ENCODE results near the gene CYP4V2. TPM values are rescaled to one million over a fixed set of nuclear protein-coding genes. Genes with fewer than 3 reads are reported as not detected.

The CYP4V2 gene
- total RNA-seq, 1 experiment from 2014 or later, result 8.6 TPM

DNA sequence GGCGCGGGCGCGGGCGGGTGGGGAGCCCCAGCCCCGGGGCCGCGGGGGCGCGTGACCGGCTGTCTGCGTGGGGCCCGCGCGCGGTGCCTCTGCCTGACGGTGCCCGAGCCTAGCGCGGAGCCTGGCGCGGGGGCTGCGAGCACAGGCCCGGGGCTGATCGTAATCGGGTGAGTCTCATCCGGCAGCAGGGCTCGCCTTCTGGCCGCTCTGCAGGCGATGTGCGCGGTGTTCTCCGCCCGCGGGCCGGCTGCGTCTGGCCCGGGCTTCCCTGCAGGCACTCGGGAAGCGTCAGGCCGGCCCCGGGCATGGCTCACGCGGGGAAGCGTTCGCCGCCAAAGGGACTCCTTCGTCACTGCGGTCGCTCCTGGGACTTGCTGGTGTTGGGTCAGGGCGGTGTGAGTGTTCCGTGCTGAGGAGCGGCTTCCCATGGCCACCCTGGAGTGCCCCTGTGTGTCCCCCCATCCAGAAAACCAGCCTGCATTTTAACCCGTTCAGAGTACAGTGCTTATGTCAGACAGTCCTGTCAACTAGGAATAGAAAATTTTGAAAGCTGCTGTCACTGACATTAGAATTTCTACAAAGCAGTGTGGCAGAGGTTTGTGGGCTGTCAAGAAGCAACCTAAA is 46.3 kb upstream of the CYP4V2 start:
- H3K9me3 ChIP-seq (ENCODE audit: control insufficient read depth in 1 of 2, insufficient read depth in 1 of 2, low read depth in 1 of 2, low read length in 2 of 2), result no peaks in the 10 kb centered on the region
- no peaks in the 10 kb centered on the region for H3K9me2 ChIP-seq (ENCODE audit: insufficient read depth)
- BruUV-seq (replicated peaks), result no TSS peak
- CTCF ChIA-PET, result no interaction called here
- peak overlapping the region; percentile 92 for H3K4me2 ChIP-seq (ENCODE audit: low read length)
- DNase-seq (ENCODE audit: low read depth, low spot score) (no peak), ATAC-seq (peak; percentile 81)
- H3K9ac ChIP-seq (ENCODE audit: low read length), result peak overlapping the region; percentile 62
- intact Hi-C loops (cut with micrococcal nuclease), result no loop called here
- RAD21 ChIA-PET (ENCODE audit: low non-redundant PET in 1 of 2, low total read pairs in 2 of 2, uncharacterized antibody in 2 of 2, unreplicated experiment in 2 of 2), result no interaction called here
- H3K79me2 ChIP-seq (ENCODE audit: insufficient read depth, low read length), result no peaks in the 10 kb centered on the region
- no peak overlapping the region for H2AFZ ChIP-seq (ENCODE audit: low read depth, low read length, poor library complexity, severe bottlenecking)
- POLR2A ChIA-PET, result no interaction called here
- peaks cover 4% of the 10 kb centered on the region; the same call in 1 of the 2 replicates for H3K27me3 ChIP-seq (ENCODE audit: insufficient read depth, low read length)
- H3K4me3 ChIP-seq (replicated peaks in 1 of 2; ENCODE audit: low read depth in 1 of 2, low read length in 2 of 2), result peak overlapping the region; percentile 50 to 64
- H3K36me3 ChIP-seq (ENCODE audit: control insufficient read depth in 1 of 2, insufficient read depth in 2 of 2, low read length in 2 of 2), result no peaks in the 10 kb centered on the region
- TF ChIP-seq SIN3A (IDR thresholded peaks at IDR 0.05; ENCODE audit: low read depth) (no peak), ZFX (IDR thresholded peaks at IDR 0.05) (peak; percentile 69), ZNF274 (IDR thresholded peaks at IDR 0.05; ENCODE audit: low read depth, low read length) (no peak), CBX3 (IDR thresholded peaks at IDR 0.05; ENCODE audit: low read depth) (no peak), YY1 (IDR thresholded peaks at IDR 0.05; ENCODE audit: extremely low read depth, insufficient replicate concordance, low read depth, low read length) (no peak), TCF7L2 (IDR thresholded peaks at IDR 0.05; ENCODE audit: borderline replicate concordance, extremely low read depth, insufficient read depth, insufficient read length) (peak; percentile 35), RAD21 (IDR thresholded peaks at IDR 0.05; ENCODE audit: low read depth) (no peak), JUND (IDR thresholded peaks at IDR 0.05) (no peak), EZH2phosphoT487 (IDR thresholded peaks at IDR 0.05; ENCODE audit: borderline replicate concordance) (no peak)
- TF ChIP-seq, protein P1, sequence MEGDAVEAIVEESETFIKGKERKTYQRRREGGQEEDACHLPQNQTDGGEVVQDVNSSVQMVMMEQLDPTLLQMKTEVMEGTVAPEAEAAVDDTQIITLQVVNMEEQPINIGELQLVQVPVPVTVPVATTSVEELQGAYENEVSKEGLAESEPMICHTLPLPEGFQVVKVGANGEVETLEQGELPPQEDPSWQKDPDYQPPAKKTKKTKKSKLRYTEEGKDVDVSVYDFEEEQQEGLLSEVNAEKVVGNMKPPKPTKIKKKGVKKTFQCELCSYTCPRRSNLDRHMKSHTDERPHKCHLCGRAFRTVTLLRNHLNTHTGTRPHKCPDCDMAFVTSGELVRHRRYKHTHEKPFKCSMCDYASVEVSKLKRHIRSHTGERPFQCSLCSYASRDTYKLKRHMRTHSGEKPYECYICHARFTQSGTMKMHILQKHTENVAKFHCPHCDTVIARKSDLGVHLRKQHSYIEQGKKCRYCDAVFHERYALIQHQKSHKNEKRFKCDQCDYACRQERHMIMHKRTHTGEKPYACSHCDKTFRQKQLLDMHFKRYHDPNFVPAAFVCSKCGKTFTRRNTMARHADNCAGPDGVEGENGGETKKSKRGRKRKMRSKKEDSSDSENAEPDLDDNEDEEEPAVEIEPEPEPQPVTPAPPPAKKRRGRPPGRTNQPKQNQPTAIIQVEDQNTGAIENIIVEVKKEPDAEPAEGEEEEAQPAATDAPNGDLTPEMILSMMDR (IDR thresholded peaks at IDR 0.05 in 2 of 3, conservative IDR thresholded peaks at IDR 0.05 in 1 of 3; ENCODE audit: borderline replicate concordance in 1 of 3, insufficient read depth in 1 of 3, low read depth in 2 of 3, low read length in 2 of 3), result no peak
- TF ChIP-seq, protein P2, sequence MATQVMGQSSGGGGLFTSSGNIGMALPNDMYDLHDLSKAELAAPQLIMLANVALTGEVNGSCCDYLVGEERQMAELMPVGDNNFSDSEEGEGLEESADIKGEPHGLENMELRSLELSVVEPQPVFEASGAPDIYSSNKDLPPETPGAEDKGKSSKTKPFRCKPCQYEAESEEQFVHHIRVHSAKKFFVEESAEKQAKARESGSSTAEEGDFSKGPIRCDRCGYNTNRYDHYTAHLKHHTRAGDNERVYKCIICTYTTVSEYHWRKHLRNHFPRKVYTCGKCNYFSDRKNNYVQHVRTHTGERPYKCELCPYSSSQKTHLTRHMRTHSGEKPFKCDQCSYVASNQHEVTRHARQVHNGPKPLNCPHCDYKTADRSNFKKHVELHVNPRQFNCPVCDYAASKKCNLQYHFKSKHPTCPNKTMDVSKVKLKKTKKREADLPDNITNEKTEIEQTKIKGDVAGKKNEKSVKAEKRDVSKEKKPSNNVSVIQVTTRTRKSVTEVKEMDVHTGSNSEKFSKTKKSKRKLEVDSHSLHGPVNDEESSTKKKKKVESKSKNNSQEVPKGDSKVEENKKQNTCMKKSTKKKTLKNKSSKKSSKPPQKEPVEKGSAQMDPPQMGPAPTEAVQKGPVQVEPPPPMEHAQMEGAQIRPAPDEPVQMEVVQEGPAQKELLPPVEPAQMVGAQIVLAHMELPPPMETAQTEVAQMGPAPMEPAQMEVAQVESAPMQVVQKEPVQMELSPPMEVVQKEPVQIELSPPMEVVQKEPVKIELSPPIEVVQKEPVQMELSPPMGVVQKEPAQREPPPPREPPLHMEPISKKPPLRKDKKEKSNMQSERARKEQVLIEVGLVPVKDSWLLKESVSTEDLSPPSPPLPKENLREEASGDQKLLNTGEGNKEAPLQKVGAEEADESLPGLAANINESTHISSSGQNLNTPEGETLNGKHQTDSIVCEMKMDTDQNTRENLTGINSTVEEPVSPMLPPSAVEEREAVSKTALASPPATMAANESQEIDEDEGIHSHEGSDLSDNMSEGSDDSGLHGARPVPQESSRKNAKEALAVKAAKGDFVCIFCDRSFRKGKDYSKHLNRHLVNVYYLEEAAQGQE (IDR thresholded peaks at IDR 0.05; ENCODE audit: low read depth), result no peak
- no peak overlapping the region; the same call in 1 of the 2 replicates for H3K27ac ChIP-seq (ENCODE audit: low read depth, low read length)
- H4K20me1 ChIP-seq (ENCODE audit: insufficient read depth), result no peaks in the 10 kb centered on the region
- peaks cover 6 to 17% of the 10 kb centered on the region in 2 experiments for H3K4me1 ChIP-seq (ENCODE audit: control insufficient read depth in 1 of 2, insufficient read depth in 2 of 2, low read length in 2 of 2)

Measured in HCT116 (cell line).